C4-2B (cell line): ENCODE data around the gene BARX2.

ENCODE experiments used
- CTCF ChIP-seq: fragments of 450-650 bp; conservative IDR thresholded peaks from 2 replicates; pipeline ENCODE4 v1.5.1; 2017; ENCODE audit warnings: mild to moderate bottlenecking
- ZFX ChIP-seq: fragments of 450-650 bp; IDR thresholded peaks from 2 replicates; pipeline ENCODE4 v1.6.1; 2017

DNA sequence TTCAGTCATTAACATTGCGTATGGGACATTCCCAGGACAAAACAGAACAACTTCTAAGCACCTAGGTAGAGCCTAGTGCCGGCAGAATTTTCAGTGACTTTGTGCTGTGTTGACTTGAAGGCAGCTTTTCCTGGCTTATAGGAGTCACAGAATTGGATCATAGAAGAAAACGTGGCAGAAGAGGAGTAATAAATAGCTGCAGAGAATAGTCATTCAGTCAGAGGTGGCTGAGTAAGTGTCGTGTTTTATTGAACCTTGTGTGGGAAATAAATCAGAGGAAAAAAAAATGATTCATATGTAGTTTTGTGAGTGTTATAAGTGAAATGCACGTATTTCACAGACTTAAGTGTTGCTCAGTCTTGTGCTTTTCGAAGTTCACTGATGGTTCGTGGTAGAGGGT lies 2.1 kb downstream of the BARX2 start:
- TF ChIP-seq CTCF (no peak), ZFX (no peak)
